Endodermal cell (in vitro differentiated cells): ENCODE measurements around the gene C1QTNF1. TPM values are rescaled to one million over a fixed set of nuclear protein-coding genes. Genes with fewer than 3 reads are reported as not detected.

Experiments used
- DNase-seq: peaks from one replicate; pipeline ENCODE4 v3.0.0-alpha.2; 2017
- H3K27ac ChIP-seq: 2 replicates; pipeline ENCODE4 v1.5.1; 2013; ENCODE audit warnings: mild to moderate bottlenecking, low read depth, low read length, moderate library complexity
- H3K27me3 ChIP-seq: 2 replicates; pipeline ENCODE4 v1.6.1; 2013; ENCODE audit warnings: mild to moderate bottlenecking, low read length, moderate library complexity; ENCODE audit not compliant: insufficient read depth, control insufficient read depth, poor library complexity, severe bottlenecking
- H3K36me3 ChIP-seq: 2 replicates; pipeline ENCODE4 v1.7.0; 2013; ENCODE audit warnings: mild to moderate bottlenecking, low read length, moderate library complexity; ENCODE audit not compliant: control insufficient read depth, insufficient read depth
- H3K4me1 ChIP-seq: one replicate; pipeline ENCODE4 v1.7.0; 2013; ENCODE audit warnings: low read length; ENCODE audit not compliant: control insufficient read depth, insufficient read depth
- H3K4me3 ChIP-seq: 2 replicates; pipeline ENCODE4 v1.5.1; 2013; ENCODE audit warnings: mild to moderate bottlenecking, low read length, moderate library complexity
- H3K9ac ChIP-seq: 2 replicates; pipeline ENCODE4 v1.6.1; 2013; ENCODE audit warnings: mild to moderate bottlenecking, low read length, moderate library complexity; ENCODE audit not compliant: poor library complexity, severe bottlenecking; ENCODE audit errors: extremely low read depth
- H3K9me3 ChIP-seq: 2 replicates; pipeline ENCODE4 v1.6.1; 2013; ENCODE audit warnings: mild to moderate bottlenecking, low read length, moderate library complexity; ENCODE audit not compliant: control insufficient read depth
- H3K27ac Mint-ChIP-seq: 2 replicates; pipeline ENCODE4 v1.8.0; 2020; ENCODE audit warnings: mixed read lengths
- H3K27me3 Mint-ChIP-seq: 2 replicates; pipeline ENCODE4 v1.8.0; 2021; ENCODE audit warnings: mild to moderate bottlenecking, mixed read lengths; ENCODE audit not compliant: insufficient read depth
- H3K36me3 Mint-ChIP-seq: 2 replicates; pipeline ENCODE4 v1.8.0; 2020; ENCODE audit warnings: low read depth, mixed read lengths
- H3K4me1 Mint-ChIP-seq: 2 replicates; pipeline ENCODE4 v1.8.0; 2020; ENCODE audit warnings: mixed read lengths
- H3K4me3 Mint-ChIP-seq: 2 replicates; pipeline ENCODE4 v1.8.0; 2020; ENCODE audit warnings: mild to moderate bottlenecking, moderate library complexity, mixed read lengths
- H3K9me3 Mint-ChIP-seq: 2 replicates; pipeline ENCODE4 v1.8.0; 2020; ENCODE audit warnings: mild to moderate bottlenecking, mixed read lengths
- WGBS, 2 experiments: methylation state at CpG; one replicate each; pipeline versions ENCODE4 v1.1.5 to v1.1.7; 2013; ENCODE audit warnings: missing lambda C conversion rate in 2 of 2, mixed read lengths in 1 of 2; ENCODE audit not compliant: insufficient coverage in 1 of 2, insufficient read length in 1 of 2; 5-methylcytosine and 5-hydroxymethylcytosine counted together
- total RNA-seq, 2 donors: library from RNA; stranded (reverse); fragmentation: NEBNext Ultra II Directional in 1 of 2; extraction: Animal tissue kit (Norgen Biotek cat#: 25700) in 1 of 2; gene quantifications; 2 replicates in 1 of 2; 3 replicates in 1 of 2; pipeline ENCODE4 v1.2.1, GENCODE V29; 2021
- TF ChIP-seq, protein P1 (sequence below): fragments of 200-600 bp; sonication (generic); conservative IDR thresholded peaks from 2 replicates; pipeline ENCODE4 v1.5.0; 2021; ENCODE audit warnings: antibody characterized with exemption, mild to moderate bottlenecking

C1QTNF1 gene
- total RNA-seq, 2 donors from 2014 or later = 16.0 to 16.5 TPM

DNA sequence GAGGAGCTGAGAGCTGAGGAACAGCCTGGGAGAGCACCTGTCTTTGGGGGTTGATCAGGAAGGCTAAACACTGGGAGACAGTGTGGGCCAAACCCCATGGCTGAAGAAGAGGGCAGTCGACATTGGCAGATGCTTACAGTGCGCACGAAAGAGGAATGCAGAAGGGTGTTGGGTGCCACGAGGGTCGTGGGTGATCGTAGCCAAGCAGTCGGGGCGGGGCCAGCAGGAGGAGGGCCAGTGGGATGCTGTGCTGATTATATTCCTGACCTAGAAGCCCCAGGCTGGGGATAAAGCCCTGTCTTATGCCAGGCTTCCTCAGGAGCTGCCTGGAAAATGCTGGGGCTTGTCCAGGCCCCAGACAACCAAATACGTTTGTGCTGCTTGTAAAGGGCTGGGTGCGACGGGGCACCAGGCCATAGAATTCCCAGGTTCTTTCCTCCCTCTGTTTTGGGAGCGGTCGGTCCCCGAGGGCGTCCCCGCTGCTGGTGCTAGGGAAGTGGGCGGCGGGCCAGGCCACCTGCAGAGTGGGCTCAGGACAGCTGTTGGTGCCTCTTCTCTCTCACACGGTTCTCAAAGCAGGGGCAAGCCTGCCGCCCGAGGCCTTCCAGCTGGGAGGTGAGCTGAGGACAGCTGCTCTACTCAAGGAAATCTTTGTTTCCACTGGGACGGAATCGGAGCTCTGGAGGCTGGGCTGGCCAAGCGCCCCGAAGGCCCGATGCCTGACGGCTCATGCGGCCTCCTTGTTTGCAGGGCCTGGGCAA lies 10.0 kb downstream of the C1QTNF1 start:
- TF ChIP-seq, protein P1, sequence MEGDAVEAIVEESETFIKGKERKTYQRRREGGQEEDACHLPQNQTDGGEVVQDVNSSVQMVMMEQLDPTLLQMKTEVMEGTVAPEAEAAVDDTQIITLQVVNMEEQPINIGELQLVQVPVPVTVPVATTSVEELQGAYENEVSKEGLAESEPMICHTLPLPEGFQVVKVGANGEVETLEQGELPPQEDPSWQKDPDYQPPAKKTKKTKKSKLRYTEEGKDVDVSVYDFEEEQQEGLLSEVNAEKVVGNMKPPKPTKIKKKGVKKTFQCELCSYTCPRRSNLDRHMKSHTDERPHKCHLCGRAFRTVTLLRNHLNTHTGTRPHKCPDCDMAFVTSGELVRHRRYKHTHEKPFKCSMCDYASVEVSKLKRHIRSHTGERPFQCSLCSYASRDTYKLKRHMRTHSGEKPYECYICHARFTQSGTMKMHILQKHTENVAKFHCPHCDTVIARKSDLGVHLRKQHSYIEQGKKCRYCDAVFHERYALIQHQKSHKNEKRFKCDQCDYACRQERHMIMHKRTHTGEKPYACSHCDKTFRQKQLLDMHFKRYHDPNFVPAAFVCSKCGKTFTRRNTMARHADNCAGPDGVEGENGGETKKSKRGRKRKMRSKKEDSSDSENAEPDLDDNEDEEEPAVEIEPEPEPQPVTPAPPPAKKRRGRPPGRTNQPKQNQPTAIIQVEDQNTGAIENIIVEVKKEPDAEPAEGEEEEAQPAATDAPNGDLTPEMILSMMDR = no peak
- Histone ChIP-seq H3K27ac (peak overlapping the region; percentile 64), H3K27me3 (no peaks in the 10 kb centered on the region), H3K4me3 (no peak overlapping the region), H3K4me1 (no peaks in the 10 kb centered on the region), H3K9ac (no peak overlapping the region), H3K36me3 (no peaks in the 10 kb centered on the region), H3K9me3 (no peaks in the 10 kb centered on the region)
- peaks cover 41% of the 10 kb centered on the region for H3K27me3 Mint-ChIP-seq
- no peaks in the 10 kb centered on the region for H3K9me3 Mint-ChIP-seq
- no peak overlapping the region for H3K27ac Mint-ChIP-seq
- WGBS, 2 experiments = 77 to 89% methylated on average over 13 to 28 of the region's 28 CpGs
- no peak overlapping the region for H3K4me3 Mint-ChIP-seq
- H3K4me1 Mint-ChIP-seq = no peaks in the 10 kb centered on the region
- peak; percentile 45 for DNase-seq
- H3K36me3 Mint-ChIP-seq = no peaks in the 10 kb centered on the region

DNA sequence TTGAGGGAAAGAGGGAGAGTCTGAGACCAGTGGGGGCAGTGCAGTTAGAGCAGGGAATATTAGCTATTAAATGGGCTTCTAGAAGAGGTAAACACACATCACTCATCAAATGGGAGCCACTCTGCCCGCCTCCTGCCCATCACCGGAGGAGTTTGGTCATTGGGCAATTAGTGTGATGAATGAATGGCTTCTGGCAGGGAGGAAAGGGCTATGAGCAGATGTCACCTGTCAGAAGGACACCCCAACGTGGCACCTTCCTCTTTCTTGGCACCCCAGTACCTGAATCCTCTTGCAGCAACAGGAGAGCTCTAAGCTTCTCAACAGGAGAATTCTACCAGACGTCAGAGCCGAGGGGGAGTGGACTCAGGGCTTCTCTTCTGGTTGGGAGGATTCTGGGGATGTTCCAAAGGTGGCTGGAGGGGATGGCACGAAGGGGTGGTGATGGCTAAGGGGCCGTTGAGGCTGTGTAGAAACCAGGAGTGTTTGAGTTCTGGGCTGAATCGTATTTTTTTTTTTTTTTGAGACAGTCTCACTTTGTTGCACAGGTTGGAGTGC lies 11.0 kb downstream of the C1QTNF1 start:
- Mint-ChIP-seq H3K4me3 (no peak overlapping the region), H3K4me1 (no peaks in the 10 kb centered on the region), H3K27ac (no peak overlapping the region), H3K27me3 (peaks cover 37% of the 10 kb centered on the region), H3K36me3 (no peaks in the 10 kb centered on the region), H3K9me3 (no peaks in the 10 kb centered on the region)
- H3K4me3 ChIP-seq = no peak overlapping the region
- no peaks in the 10 kb centered on the region for H3K27me3 ChIP-seq
- DNase-seq = no peak
- TF ChIP-seq, protein P1 = no peak
- no peak overlapping the region for H3K9ac ChIP-seq
- H3K4me1 ChIP-seq = no peaks in the 10 kb centered on the region
- H3K27ac ChIP-seq = no peak overlapping the region
- WGBS, 2 experiments = 74 to 75% methylated on average over 6 to 8 of the region's 8 CpGs
- H3K9me3 ChIP-seq = no peaks in the 10 kb centered on the region
- no peaks in the 10 kb centered on the region for H3K36me3 ChIP-seq

DNA sequence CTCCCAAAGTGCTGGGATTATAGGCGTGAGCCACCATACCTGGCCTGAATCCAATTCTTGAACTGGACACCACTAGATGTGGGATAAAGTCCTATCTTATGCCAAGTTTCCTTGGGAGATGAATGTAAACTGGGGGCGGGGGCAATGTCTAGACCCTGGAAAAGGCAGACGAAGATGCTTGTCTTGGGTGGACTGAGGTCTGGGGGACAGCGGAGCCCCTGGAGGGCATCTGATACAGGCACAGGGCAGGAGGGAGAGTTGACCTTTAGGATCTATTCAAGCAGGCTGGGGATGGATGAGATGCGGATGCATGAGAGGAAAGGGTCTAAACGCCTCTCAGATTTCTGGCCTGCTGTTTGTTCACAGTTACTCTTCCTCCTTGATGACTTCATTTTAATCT lies 11.7 kb downstream of the C1QTNF1 start:
- Histone ChIP-seq H3K27me3 (no peaks in the 10 kb centered on the region), H3K36me3 (no peaks in the 10 kb centered on the region), H3K4me3 (no peak overlapping the region), H3K9ac (no peak overlapping the region), H3K9me3 (no peaks in the 10 kb centered on the region), H3K4me1 (no peaks in the 10 kb centered on the region), H3K27ac (no peak overlapping the region)
- WGBS, 2 experiments = 93 to 96% methylated on average over 4 to 6 of the region's 6 CpGs
- no peaks in the 10 kb centered on the region for H3K36me3 Mint-ChIP-seq
- H3K27ac Mint-ChIP-seq = no peak overlapping the region
- peak; percentile 32 for DNase-seq
- peaks cover 34% of the 10 kb centered on the region for H3K27me3 Mint-ChIP-seq
- H3K4me3 Mint-ChIP-seq = no peak overlapping the region
- H3K9me3 Mint-ChIP-seq = no peaks in the 10 kb centered on the region
- TF ChIP-seq, protein P1 = no peak
- no peaks in the 10 kb centered on the region for H3K4me1 Mint-ChIP-seq
